Right lobe of liver (tissue), 4 donors: Measurements from ENCODE around the gene ADTRP.

ENCODE experiments used
- POLR2A ChIP-seq: fragments of 450-650 bp; IDR thresholded peaks from one replicate; pipeline ENCODE4 v1.6.1; 2017; ENCODE audit warnings: antibody characterized with exemption, mild to moderate bottlenecking
- TF ChIP-seq, protein P1 (sequence below), 4 donors: fragments of 200-600 bp in 3 of 4; fragments of 450-650 bp in 1 of 4; IDR thresholded peaks; one replicate each; pipeline versions ENCODE4 v1.5.1 to v1.8.0; 2016 to 2022; ENCODE audit warnings: antibody characterized with exemption in 4 of 4, mild to moderate bottlenecking in 2 of 4
- donor health status: DM: no; HTN: no; CAD: no.
- donor health status: DM: no; HTN: no; CAD: no.
- donor health status: DM: no; HTN: yes; CAD: no.

DNA sequence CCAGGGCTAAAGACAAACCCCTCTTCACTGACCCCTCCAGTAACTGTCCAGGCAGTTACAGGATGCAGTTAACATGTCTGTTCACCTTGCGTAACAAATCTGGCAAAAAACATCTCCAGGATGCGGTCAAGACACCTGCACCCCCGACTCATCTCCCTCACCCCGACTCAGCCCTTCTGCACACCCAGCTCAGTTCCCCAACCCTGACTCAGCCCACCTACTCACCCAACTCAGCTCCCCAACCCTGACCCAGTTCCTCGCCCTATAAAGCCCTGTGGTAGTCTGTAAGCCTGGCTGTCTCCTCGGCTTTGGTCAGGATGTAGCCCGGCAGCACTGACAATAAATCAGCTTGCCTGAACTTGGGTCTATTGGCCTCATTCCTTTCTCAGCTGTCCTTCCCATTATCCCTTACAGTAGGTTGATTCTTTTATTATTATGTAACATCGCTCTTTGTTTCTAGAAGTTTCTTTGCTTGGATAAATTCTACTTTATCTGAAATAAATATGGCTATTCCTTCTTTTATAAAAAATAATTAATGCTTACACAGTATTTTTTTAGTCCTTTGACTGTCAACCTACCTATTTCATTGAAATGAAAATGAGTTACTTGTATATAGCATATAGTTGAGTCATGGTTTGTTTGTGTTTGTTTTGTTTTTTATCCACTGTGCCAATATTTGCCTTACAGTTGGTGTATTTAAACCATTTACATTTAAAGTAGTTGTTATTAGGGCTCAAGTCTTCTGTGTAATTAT, 12.9 kb upstream of the ADTRP start:
- no peak for TF ChIP-seq POLR2A
- TF ChIP-seq, protein P1, sequence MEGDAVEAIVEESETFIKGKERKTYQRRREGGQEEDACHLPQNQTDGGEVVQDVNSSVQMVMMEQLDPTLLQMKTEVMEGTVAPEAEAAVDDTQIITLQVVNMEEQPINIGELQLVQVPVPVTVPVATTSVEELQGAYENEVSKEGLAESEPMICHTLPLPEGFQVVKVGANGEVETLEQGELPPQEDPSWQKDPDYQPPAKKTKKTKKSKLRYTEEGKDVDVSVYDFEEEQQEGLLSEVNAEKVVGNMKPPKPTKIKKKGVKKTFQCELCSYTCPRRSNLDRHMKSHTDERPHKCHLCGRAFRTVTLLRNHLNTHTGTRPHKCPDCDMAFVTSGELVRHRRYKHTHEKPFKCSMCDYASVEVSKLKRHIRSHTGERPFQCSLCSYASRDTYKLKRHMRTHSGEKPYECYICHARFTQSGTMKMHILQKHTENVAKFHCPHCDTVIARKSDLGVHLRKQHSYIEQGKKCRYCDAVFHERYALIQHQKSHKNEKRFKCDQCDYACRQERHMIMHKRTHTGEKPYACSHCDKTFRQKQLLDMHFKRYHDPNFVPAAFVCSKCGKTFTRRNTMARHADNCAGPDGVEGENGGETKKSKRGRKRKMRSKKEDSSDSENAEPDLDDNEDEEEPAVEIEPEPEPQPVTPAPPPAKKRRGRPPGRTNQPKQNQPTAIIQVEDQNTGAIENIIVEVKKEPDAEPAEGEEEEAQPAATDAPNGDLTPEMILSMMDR (IDR thresholded peaks at IDR 0.05) = no peak
